Ecto neural progenitor cell (in vitro differentiated cells): ENCODE results near the gene CCNY.
"Not testable (repeated sequence)": the region's sequence is repeated elsewhere in the genome, so short reads cannot be mapped to it uniquely, and the experiment has no call there.

ENCODE experiments used
- DNase-seq: peaks from one replicate; pipeline ENCODE4 v3.0.0-alpha.2; 2018; ENCODE audit warnings: low spot score

Gene CCNY

GRCh38 chr10:35336084-35336831 lies at the start of gene CCNY:
TSS of gene CCNY (plus strand) at chr10:35336509. CDS start at chr10:35337054, 545 bp downstream.
- DNase-seq = peak; percentile 87

- no peak for DNase-seq
These were observed 47.1 kb upstream of the CCNY start for GRCh38 chr10:35289198-35289597.

- no peak for DNase-seq
These were observed 41.8 kb upstream of the CCNY start for GRCh38 chr10:35294506-35294905.

- no peak for DNase-seq
These were observed 37.3 kb upstream of the CCNY start for GRCh38 chr10:35299016-35299415.

GRCh38 chr10:35300063-35300699 lies 36.1 kb upstream of the CCNY start:
- no peak for DNase-seq

GRCh38 chr10:35304649-35305048 lies 31.7 kb upstream of the CCNY start:
- DNase-seq = no peak

- DNase-seq = no peak
These were observed 29.5 kb upstream of the CCNY start for GRCh38 chr10:35306852-35307251.

- no peak for DNase-seq
These were observed 29.0 kb upstream of the CCNY start for GRCh38 chr10:35307297-35307696.

GRCh38 chr10:35308809-35309208 lies 27.5 kb upstream of the CCNY start:
- no peak for DNase-seq

- DNase-seq = not testable (repeated sequence)
These were observed 22.2 kb upstream of the CCNY start for GRCh38 chr10:35314142-35314541.

GRCh38 chr10:35315235-35315634 lies 21.1 kb upstream of the CCNY start:
- DNase-seq = not testable (repeated sequence)

GRCh38 chr10:35316218-35316967 lies 19.9 kb upstream of the CCNY start:
- no peak for DNase-seq

- DNase-seq = no peak
These were observed 17.8 kb upstream of the CCNY start for GRCh38 chr10:35318551-35318950.

GRCh38 chr10:35320341-35320740 lies 16.0 kb upstream of the CCNY start:
- no peak for DNase-seq

- no peak for DNase-seq
These were observed 13.7 kb upstream of the CCNY start for GRCh38 chr10:35322636-35323035.

GRCh38 chr10:35324196-35324595 lies 12.1 kb upstream of the CCNY start:
- no peak for DNase-seq

GRCh38 chr10:35326466-35327235 lies 9.7 kb upstream of the CCNY start:
- no peak for DNase-seq

- no peak for DNase-seq
These were observed 8.4 kb upstream of the CCNY start for GRCh38 chr10:35327790-35328403.

- DNase-seq = no peak
These were observed 7.8 kb upstream of the CCNY start for GRCh38 chr10:35328404-35329037.

- DNase-seq = peak; percentile 56
These were observed 6.8 kb upstream of the CCNY start for GRCh38 chr10:35329520-35329919.
